ENCODE results near the gene TIMM22. TPM values are rescaled to one million over a fixed set of nuclear protein-coding genes. Genes with fewer than 3 reads are reported as not detected.

Gene TIMM22
- total and polyA plus RNA-seq, 2 of the 13 experiments (the other 11 are each of a cell fraction or from before 2014, with no cell fraction given) = 6.2 to 15.5 TPM

GRCh38 chr17:996554-997344, at the start of gene TIMM22 (continued):
- TF ChIP-seq ZNF563 (CRISPR knock-in tag; IDR thresholded peaks at IDR 0.05) (peak; percentile 30; the same call in 1 of the 2 replicates), RNF2 (conservative IDR thresholded peaks at IDR 0.05; ENCODE audit: low read depth) (peak; percentile 82), ARID4A (CRISPR knock-in tag; IDR thresholded peaks at IDR 0.05; ENCODE audit: borderline replicate concordance) (peak; percentile 93), HIVEP1 (CRISPR knock-in tag; IDR thresholded peaks at IDR 0.05) (peak; percentile 89; the same call in 1 of the 2 replicates), ZMYM3 (CRISPR knock-in tag; IDR thresholded peaks at IDR 0.05) (peak; percentile 61), CENPX (CRISPR knock-in tag; IDR thresholded peaks at IDR 0.05) (no peak), ZBTB44 (CRISPR knock-in tag; IDR thresholded peaks at IDR 0.05) (peak; percentile 23; the same call in 1 of the 2 replicates), ZNF432 (CRISPR knock-in tag; IDR thresholded peaks at IDR 0.05; ENCODE audit: borderline replicate concordance) (no peak), ZMAT3 (CRISPR knock-in tag; conservative IDR thresholded peaks at IDR 0.05) (peak; percentile 90), ZNF251 (CRISPR knock-in tag; IDR thresholded peaks at IDR 0.05) (no peak)
- TF ChIP-seq, protein P1, sequence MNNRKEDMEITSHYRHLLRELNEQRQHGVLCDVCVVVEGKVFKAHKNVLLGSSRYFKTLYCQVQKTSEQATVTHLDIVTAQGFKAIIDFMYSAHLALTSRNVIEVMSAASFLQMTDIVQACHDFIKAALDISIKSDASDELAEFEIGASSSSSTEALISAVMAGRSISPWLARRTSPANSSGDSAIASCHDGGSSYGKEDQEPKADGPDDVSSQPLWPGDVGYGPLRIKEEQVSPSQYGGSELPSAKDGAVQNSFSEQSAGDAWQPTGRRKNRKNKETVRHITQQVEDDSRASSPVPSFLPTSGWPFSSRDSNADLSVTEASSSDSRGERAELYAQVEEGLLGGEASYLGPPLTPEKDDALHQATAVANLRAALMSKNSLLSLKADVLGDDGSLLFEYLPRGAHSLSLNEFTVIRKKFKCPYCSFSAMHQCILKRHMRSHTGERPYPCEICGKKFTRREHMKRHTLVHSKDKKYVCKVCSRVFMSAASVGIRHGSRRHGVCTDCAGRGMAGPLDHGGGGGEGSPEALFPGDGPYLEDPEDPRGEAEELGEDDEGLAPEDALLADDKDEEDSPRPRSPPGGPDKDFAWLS (CRISPR knock-in tag; IDR thresholded peaks at IDR 0.05; ENCODE audit: borderline replicate concordance) = no peak
- TF ChIP-seq, protein P2, sequence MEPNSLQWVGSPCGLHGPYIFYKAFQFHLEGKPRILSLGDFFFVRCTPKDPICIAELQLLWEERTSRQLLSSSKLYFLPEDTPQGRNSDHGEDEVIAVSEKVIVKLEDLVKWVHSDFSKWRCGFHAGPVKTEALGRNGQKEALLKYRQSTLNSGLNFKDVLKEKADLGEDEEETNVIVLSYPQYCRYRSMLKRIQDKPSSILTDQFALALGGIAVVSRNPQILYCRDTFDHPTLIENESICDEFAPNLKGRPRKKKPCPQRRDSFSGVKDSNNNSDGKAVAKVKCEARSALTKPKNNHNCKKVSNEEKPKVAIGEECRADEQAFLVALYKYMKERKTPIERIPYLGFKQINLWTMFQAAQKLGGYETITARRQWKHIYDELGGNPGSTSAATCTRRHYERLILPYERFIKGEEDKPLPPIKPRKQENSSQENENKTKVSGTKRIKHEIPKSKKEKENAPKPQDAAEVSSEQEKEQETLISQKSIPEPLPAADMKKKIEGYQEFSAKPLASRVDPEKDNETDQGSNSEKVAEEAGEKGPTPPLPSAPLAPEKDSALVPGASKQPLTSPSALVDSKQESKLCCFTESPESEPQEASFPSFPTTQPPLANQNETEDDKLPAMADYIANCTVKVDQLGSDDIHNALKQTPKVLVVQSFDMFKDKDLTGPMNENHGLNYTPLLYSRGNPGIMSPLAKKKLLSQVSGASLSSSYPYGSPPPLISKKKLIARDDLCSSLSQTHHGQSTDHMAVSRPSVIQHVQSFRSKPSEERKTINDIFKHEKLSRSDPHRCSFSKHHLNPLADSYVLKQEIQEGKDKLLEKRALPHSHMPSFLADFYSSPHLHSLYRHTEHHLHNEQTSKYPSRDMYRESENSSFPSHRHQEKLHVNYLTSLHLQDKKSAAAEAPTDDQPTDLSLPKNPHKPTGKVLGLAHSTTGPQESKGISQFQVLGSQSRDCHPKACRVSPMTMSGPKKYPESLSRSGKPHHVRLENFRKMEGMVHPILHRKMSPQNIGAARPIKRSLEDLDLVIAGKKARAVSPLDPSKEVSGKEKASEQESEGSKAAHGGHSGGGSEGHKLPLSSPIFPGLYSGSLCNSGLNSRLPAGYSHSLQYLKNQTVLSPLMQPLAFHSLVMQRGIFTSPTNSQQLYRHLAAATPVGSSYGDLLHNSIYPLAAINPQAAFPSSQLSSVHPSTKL (CRISPR knock-in tag; IDR thresholded peaks at IDR 0.05) = peak; percentile 69
- TF ChIP-seq, protein P3, sequence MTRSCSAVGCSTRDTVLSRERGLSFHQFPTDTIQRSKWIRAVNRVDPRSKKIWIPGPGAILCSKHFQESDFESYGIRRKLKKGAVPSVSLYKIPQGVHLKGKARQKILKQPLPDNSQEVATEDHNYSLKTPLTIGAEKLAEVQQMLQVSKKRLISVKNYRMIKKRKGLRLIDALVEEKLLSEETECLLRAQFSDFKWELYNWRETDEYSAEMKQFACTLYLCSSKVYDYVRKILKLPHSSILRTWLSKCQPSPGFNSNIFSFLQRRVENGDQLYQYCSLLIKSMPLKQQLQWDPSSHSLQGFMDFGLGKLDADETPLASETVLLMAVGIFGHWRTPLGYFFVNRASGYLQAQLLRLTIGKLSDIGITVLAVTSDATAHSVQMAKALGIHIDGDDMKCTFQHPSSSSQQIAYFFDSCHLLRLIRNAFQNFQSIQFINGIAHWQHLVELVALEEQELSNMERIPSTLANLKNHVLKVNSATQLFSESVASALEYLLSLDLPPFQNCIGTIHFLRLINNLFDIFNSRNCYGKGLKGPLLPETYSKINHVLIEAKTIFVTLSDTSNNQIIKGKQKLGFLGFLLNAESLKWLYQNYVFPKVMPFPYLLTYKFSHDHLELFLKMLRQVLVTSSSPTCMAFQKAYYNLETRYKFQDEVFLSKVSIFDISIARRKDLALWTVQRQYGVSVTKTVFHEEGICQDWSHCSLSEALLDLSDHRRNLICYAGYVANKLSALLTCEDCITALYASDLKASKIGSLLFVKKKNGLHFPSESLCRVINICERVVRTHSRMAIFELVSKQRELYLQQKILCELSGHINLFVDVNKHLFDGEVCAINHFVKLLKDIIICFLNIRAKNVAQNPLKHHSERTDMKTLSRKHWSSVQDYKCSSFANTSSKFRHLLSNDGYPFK (CRISPR knock-in tag; IDR thresholded peaks at IDR 0.05; ENCODE audit: borderline replicate concordance) = peak; percentile 90
